Activated naive CD4-positive, alpha-beta T cell treated with anti-CD3 and anti-CD28 coated beads, Interleukin-2, amount 50 U/mL, for 24 hours (primary cell): Measurements from ENCODE around the gene GNB5.
A peak's percentile ranks its signal among the peaks of the same experiment; 100 is the strongest.
"Not testable (repeated sequence)": the region's sequence is repeated elsewhere in the genome, so short reads cannot be mapped to it uniquely, and the experiment has no call there.

Source experiments
- H3K27ac Mint-ChIP-seq: one replicate; pipeline ENCODE4 v1.8.0; 2021; ENCODE audit warnings: mild to moderate bottlenecking, mixed read lengths
- H3K27me3 Mint-ChIP-seq: one replicate; pipeline ENCODE4 v1.8.0; 2021; ENCODE audit warnings: mixed read lengths
- H3K36me3 Mint-ChIP-seq: one replicate; pipeline ENCODE4 v1.8.0; 2021; ENCODE audit warnings: mixed read lengths
- H3K4me1 Mint-ChIP-seq: one replicate; pipeline ENCODE4 v1.8.0; 2021; ENCODE audit warnings: mixed read lengths
- H3K4me3 Mint-ChIP-seq: one replicate; pipeline ENCODE4 v1.8.0; 2021; ENCODE audit warnings: mild to moderate bottlenecking, mixed read lengths
- H3K9me3 Mint-ChIP-seq: one replicate; pipeline ENCODE4 v1.8.0; 2021; ENCODE audit warnings: mixed read lengths

Gene GNB5

DNA sequence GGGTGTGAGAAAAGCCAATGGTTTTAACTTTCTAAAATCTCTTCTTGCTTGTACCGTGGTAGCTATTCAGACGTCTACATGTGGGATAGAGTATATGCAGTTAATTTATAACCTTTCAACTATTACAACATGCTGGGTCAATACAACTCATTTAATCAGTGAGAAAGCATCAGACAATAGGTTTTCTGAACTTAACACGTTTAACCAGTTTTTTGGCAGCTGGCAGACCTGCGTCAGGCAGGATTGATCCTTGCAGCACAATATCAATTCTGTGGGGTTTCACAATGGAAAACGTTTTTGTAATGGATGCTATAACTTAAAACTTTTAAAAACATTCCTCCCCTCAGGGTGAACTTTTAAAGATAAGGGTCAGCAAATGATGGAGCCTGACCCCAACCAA lies 6.5 kb downstream of the GNB5 start:
- no peaks in the 10 kb centered on the region for H3K9me3 Mint-ChIP-seq
- no peak overlapping the region for H3K27ac Mint-ChIP-seq
- no peak overlapping the region for H3K4me3 Mint-ChIP-seq
- H3K36me3 Mint-ChIP-seq, result no peaks in the 10 kb centered on the region
- peaks cover 11% of the 10 kb centered on the region for H3K4me1 Mint-ChIP-seq
- no peaks in the 10 kb centered on the region for H3K27me3 Mint-ChIP-seq

- no peak overlapping the region for H3K4me3 Mint-ChIP-seq
- H3K4me1 Mint-ChIP-seq, result peaks cover 18% of the 10 kb centered on the region
- H3K9me3 Mint-ChIP-seq, result no peaks in the 10 kb centered on the region
- no peak overlapping the region for H3K27ac Mint-ChIP-seq
- H3K27me3 Mint-ChIP-seq, result no peaks in the 10 kb centered on the region
- no peaks in the 10 kb centered on the region for H3K36me3 Mint-ChIP-seq
Observed at GRCh38 chr15:52183562-52184173, 7.5 kb downstream of the GNB5 start.

DNA sequence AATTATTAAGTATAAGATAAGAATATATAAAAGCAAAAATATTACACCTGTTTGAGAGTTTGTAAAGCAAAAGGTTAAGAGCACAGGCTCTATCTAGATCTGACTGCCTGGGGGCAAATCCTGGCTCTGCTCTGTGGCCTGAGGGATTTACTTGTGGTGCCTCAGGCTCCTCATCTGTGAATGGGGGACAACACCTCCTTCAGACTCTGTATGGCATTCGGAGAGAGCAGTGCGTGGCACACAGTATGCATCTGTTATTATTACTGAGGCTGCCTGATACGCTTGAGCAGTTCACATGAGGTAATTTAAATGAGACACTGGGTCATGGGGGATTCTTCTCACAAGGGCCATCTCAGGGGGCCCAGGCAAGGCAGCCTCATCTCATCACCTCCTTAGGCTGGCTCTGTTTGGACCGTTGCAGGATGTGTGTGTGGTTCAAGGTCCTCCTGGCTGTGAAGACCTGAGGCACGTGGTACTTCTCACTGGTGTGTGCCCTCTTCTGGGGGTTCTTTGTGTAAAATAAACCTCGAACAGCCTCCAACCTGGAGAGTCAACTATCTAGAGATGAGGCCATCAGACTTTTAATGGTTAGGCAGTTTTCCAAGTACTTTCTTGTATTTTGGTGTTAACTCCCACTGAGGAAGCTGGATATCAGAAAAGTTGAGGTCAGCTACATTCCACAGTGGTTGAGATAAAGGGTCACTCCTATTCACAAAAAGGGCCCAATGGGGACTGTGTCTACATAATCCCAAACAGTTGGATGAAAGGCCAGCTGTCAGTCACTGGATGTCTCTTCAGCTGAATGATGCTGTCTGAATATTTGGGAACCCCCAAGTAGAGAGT lies 9.0 kb downstream of the GNB5 start:
- Mint-ChIP-seq H3K36me3 (no peaks in the 10 kb centered on the region), H3K4me3 (no peak overlapping the region), H3K9me3 (no peaks in the 10 kb centered on the region), H3K27me3 (no peaks in the 10 kb centered on the region), H3K4me1 (peaks cover 29% of the 10 kb centered on the region), H3K27ac (no peak overlapping the region)

GRCh38 chr15:52180851-52181450 lies 10.2 kb downstream of the GNB5 start:
- H3K4me3 Mint-ChIP-seq, result peak overlapping the region; percentile 84
- H3K27ac Mint-ChIP-seq, result peak overlapping the region; percentile 79
- H3K27me3 Mint-ChIP-seq, result no peaks in the 10 kb centered on the region
- peaks cover 34% of the 10 kb centered on the region for H3K4me1 Mint-ChIP-seq
- H3K36me3 Mint-ChIP-seq, result no peaks in the 10 kb centered on the region
- no peaks in the 10 kb centered on the region for H3K9me3 Mint-ChIP-seq

DNA sequence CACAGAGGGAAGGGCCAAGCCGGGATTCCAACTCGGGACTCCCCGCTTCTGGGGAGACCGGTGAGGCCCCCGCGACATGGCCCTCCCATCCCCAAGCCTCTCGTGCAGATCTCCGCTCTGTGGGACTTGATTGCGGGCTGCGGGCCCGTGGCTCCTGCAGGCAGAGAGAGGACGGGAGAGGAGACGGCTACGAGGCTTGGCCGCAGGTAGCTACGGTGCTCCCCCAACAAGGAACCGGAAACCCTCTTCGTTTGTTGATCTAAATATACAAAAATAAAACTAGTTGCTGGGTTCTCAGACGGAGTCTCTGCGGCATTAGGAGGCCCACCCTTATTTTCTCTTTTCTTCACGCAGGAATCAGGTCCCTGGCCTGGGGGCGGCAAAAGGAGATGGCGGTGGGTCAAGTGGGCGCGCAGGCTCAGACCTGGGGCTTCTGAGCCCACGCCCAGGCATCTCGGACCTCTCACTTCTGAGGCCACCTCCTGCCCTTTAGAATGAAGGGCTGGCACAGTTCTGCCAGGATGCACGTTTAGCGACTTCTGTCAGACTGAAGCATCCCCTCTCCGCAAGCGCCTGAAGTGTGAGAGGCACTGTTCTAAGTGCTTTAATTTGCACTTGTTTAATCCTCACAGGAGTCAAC lies 10.9 kb downstream of the GNB5 start:
- Mint-ChIP-seq H3K9me3 (no peaks in the 10 kb centered on the region), H3K4me1 (peaks cover 34% of the 10 kb centered on the region), H3K4me3 (peak overlapping the region; percentile 84), H3K27ac (peak overlapping the region; percentile 79), H3K36me3 (no peaks in the 10 kb centered on the region), H3K27me3 (no peaks in the 10 kb centered on the region)

DNA sequence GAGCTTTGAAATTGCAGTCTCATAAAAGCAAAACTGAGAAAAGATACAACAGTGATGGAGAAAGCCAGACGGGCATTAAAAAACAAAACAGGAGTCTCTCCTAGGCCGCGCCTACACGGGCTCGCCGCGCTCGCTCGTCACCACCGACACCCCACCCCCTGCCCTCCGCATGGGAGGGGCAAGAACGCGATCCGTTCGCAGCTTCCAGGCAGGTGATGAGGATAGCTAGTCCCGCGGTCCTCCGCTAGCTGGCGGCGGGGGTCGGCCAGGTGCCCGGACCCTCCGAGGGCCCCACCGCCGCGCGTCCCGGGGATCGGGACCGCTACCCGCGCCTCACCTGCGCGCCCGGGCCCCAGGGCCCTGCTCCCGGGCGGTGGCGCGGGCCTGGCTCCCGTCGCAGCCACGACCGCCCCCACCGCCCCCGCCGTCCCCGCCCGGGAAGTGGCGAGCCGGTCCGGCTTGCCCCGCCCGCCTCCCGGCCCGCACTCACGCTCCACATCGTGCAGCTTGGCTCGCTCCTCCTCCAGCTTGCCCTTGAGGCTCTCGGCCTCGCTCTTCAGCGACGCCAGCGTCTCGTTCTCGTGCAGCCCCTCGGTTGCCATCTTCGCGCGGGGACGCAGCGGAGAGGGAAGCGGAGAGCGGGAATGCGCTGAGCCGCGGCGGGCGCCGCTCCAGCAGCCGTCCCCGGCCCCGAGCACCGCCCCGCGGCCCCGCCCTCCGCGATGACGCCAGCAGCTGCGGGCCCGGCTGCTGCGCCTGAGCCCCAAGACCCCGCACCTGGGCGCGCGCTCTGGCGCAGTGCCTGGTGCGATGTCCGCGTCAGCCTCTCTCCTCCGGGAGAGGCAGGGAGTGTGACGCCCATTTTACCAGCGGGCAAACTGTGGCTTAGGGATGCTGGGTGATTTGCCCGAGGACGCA lies 11.7 kb downstream of the GNB5 start:
- peak overlapping the region; percentile 95 for H3K27ac Mint-ChIP-seq
- H3K9me3 Mint-ChIP-seq, result no peaks in the 10 kb centered on the region
- no peaks in the 10 kb centered on the region for H3K36me3 Mint-ChIP-seq
- H3K4me1 Mint-ChIP-seq, result peaks cover 34% of the 10 kb centered on the region
- peak overlapping the region; percentile 90 for H3K4me3 Mint-ChIP-seq
- no peaks in the 10 kb centered on the region for H3K27me3 Mint-ChIP-seq

GRCh38 chr15:52178765-52179164 lies 12.4 kb downstream of the GNB5 start:
- H3K9me3 Mint-ChIP-seq, result no peaks in the 10 kb centered on the region
- H3K36me3 Mint-ChIP-seq, result peaks cover 2% of the 10 kb centered on the region
- H3K27ac Mint-ChIP-seq, result peak overlapping the region; percentile 95
- no peaks in the 10 kb centered on the region for H3K27me3 Mint-ChIP-seq
- peaks cover 39% of the 10 kb centered on the region for H3K4me1 Mint-ChIP-seq
- peak overlapping the region; percentile 90 for H3K4me3 Mint-ChIP-seq

DNA sequence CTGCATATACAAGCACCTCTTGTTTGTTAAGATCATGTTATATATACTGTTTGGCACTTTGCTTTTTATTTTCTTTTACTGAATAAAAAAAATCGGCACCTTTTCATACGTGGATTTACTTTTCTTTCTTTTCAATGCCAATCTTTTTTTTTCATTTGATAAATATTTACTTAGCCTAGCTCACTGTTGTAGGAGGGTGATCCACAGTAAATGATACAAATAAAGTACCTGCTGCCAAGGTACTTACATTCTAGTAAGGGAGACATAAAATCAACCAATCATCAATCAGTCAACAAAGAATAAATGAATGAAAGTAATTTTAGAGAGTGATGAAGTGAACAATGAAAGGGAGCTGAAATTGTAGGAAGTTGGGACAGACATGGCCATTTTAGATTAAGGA lies 18.3 kb downstream of the GNB5 start:
- H3K27me3 Mint-ChIP-seq, result no peaks in the 10 kb centered on the region
- H3K4me3 Mint-ChIP-seq, result no peak overlapping the region
- H3K27ac Mint-ChIP-seq, result no peak overlapping the region

DNA sequence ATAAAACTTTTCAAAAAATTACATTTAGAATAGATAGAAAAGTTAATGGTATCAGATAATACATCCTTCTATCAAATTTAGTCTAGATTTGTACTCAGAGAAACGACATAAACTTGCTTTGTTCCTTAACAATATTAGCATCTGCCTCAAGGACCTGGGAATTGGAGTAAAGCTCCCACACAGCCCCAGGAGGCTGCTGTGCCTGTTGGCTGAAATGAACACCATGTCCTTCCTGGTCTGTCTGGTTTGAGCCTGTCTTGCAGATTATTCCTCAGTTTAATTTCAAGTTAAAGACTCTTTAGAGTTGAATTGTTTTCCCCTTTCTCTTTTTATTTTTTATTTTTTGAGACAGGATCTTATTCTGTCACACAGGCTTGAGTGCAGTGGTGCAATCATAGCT lies 19.4 kb downstream of the GNB5 start:
- Mint-ChIP-seq H3K9me3 (no peaks in the 10 kb centered on the region), H3K27me3 (no peaks in the 10 kb centered on the region)

More for the DNA sequence above, 18.3 kb downstream of the GNB5 start:
- peaks cover 49% of the 10 kb centered on the region for H3K4me1 Mint-ChIP-seq
- peaks cover 2% of the 10 kb centered on the region for H3K36me3 Mint-ChIP-seq
- no peaks in the 10 kb centered on the region for H3K9me3 Mint-ChIP-seq

GRCh38 chr15:52171386-52171785 lies 19.8 kb downstream of the GNB5 start:
- Mint-ChIP-seq H3K4me1 (peaks cover 52% of the 10 kb centered on the region), H3K27ac (peak overlapping the region; percentile 52), H3K4me3 (peak overlapping the region; percentile 13), H3K9me3 (no peaks in the 10 kb centered on the region), H3K27me3 (no peaks in the 10 kb centered on the region), H3K36me3 (peaks cover 2% of the 10 kb centered on the region)

More for the DNA sequence above, 19.4 kb downstream of the GNB5 start:
- Mint-ChIP-seq H3K36me3 (peaks cover 2% of the 10 kb centered on the region), H3K27ac (no peak overlapping the region), H3K4me3 (no peak overlapping the region), H3K4me1 (peaks cover 52% of the 10 kb centered on the region)

- H3K4me1 Mint-ChIP-seq, result peaks cover 63% of the 10 kb centered on the region
- H3K36me3 Mint-ChIP-seq, H3K4me3 Mint-ChIP-seq, H3K9me3 Mint-ChIP-seq, H3K27me3 Mint-ChIP-seq, H3K27ac Mint-ChIP-seq: not testable (repeated sequence)
Observed at GRCh38 chr15:52170199-52170598, 21.0 kb downstream of the GNB5 start.

DNA sequence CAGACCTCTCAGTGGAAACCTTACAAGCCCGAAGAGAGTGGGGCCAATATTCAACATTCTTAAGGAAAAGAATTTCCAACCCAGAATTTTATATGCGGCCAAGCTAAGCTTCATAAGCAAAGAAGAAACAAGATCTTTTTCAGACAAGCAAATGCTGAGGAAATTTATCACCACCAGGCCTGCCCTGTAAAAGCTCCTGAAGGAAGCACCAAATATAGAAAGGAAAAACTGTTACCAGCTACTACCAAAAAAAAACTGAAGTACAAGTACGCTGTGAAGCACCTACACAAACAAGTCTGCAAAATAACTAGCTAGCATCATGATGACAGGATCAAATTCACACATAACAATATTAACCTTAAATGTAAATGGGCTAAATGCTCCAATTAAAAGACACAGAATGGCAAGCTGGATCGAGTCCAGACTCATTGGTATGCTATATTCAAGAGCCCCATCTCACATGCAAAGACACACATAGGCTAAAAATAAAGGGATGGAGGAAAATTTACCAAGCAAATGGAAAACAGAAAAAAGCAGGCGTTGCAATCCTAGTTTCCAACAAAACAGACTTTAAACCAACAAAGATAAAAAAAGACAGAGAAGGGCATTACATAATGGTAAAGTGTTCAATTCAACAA lies 25.6 kb downstream of the GNB5 start:
- H3K27me3 Mint-ChIP-seq, H3K36me3 Mint-ChIP-seq, H3K4me3 Mint-ChIP-seq, H3K9me3 Mint-ChIP-seq: not testable (repeated sequence)
- H3K4me1 Mint-ChIP-seq, result peaks cover 52% of the 10 kb centered on the region
- H3K27ac Mint-ChIP-seq, result peak overlapping the region; percentile 85

- Mint-ChIP-seq H3K27ac (peak overlapping the region; percentile 85), H3K27me3 (no peaks in the 10 kb centered on the region), H3K4me1 (peaks cover 45% of the 10 kb centered on the region), H3K9me3 (no peaks in the 10 kb centered on the region), H3K4me3 (no peak overlapping the region), H3K36me3 (peaks cover 9% of the 10 kb centered on the region)
Observed at GRCh38 chr15:52164631-52165265, 26.4 kb downstream of the GNB5 start.
